Left ventricle myocardium superior (tissue), 1 donor: ENCODE measurements around the gene RBM33. TPM values are rescaled to one million over a fixed set of nuclear protein-coding genes. Genes with fewer than 3 reads are reported as not detected.
A peak's percentile ranks its signal among the peaks of the same experiment; 100 is the strongest.
"Not testable (repeated sequence)": the region's sequence is repeated elsewhere in the genome, so short reads cannot be mapped to it uniquely, and the experiment has no call there.

Experiments used
- ATAC-seq: fragments of 200-7000 bp; cut with Tn5 transposase; one replicate; pipeline ENCODE4 v1.9.1; 2020; ENCODE audit warnings: mild to moderate bottlenecking, moderate library complexity
- DNase-seq: peaks from one replicate; pipeline ENCODE4 v3.0.0-alpha.2; 2020
- intact Hi-C: fragments of 100-400 bp; cut with micrococcal nuclease; formaldehyde crosslinking; loops from one replicate; pipeline ENCODE4 v1.11.0; 2022
- total RNA-seq: library from RNA; stranded (reverse); fragmentation: NEBNext Ultra II Directional; extraction: Animal tissue kit (Norgen Biotek cat#: 25700); gene quantifications from one replicate; pipeline ENCODE4 v1.2.1, GENCODE V29; 2021
- donor health status: DM: no; HTN: yes; CAD: no; lungs with severe emphysema.

RBM33 gene
- total RNA-seq, 1 donor from 2014 or later: 37.8 TPM

- ATAC-seq: peak; percentile 65
- no peak for DNase-seq
- intact Hi-C loops: no loop called here
Observed at GRCh38 chr7:155684543-155684942, 40.1 kb downstream of the RBM33 start.

- ATAC-seq (no peak), DNase-seq (no peak)
- intact Hi-C loops: no loop called here
Observed at GRCh38 chr7:155685070-155685790, 40.8 kb downstream of the RBM33 start.

- no peak for DNase-seq
- intact Hi-C loops: no loop called here
Observed at GRCh38 chr7:155685791-155686160, 41.3 kb downstream of the RBM33 start.

GRCh38 chr7:155686620-155687324, 42.3 kb downstream of the RBM33 start:
- ATAC-seq, intact Hi-C loops, DNase-seq: not testable (repeated sequence)

More at GRCh38 chr7:155685791-155686160, 41.3 kb downstream of the RBM33 start:
- no peak for ATAC-seq

GRCh38 chr7:155688237-155688636, 43.8 kb downstream of the RBM33 start:
- intact Hi-C loops, ATAC-seq, DNase-seq: not testable (repeated sequence)

GRCh38 chr7:155690655-155691054, 46.2 kb downstream of the RBM33 start:
- DNase-seq, ATAC-seq, intact Hi-C loops: not testable (repeated sequence)

GRCh38 chr7:155692317-155692716, 47.9 kb downstream of the RBM33 start:
- DNase-seq (no peak), ATAC-seq (no peak)
- intact Hi-C loops: no loop called here

GRCh38 chr7:155693826-155694225, 49.4 kb downstream of the RBM33 start:
- intact Hi-C loops: no loop called here
- DNase-seq (no peak), ATAC-seq (no peak)

GRCh38 chr7:155694851-155695250, 50.4 kb downstream of the RBM33 start:
- intact Hi-C loops: no loop called here
- no peak for ATAC-seq
- DNase-seq: no peak

- ATAC-seq: no peak
- no peak for DNase-seq
- intact Hi-C loops: no loop called here
Observed at GRCh38 chr7:155696747-155697146, 52.3 kb downstream of the RBM33 start.

- ATAC-seq (no peak), DNase-seq (no peak)
- intact Hi-C loops: no loop called here
Observed at GRCh38 chr7:155698633-155699032, 54.2 kb downstream of the RBM33 start.

GRCh38 chr7:155699180-155699579, 54.7 kb downstream of the RBM33 start:
- DNase-seq (no peak), ATAC-seq (no peak)
- intact Hi-C loops: no loop called here

GRCh38 chr7:155700847-155701246, 56.4 kb downstream of the RBM33 start:
- no peak for ATAC-seq
- no peak for DNase-seq
- intact Hi-C loops: no loop called here

GRCh38 chr7:155701972-155702544, 57.6 kb downstream of the RBM33 start:
- intact Hi-C loops: no loop called here
- ATAC-seq (no peak), DNase-seq (no peak)

- DNase-seq: no peak
- no peak for ATAC-seq
- intact Hi-C loops: no loop called here
Observed at GRCh38 chr7:155702616-155703015, 58.2 kb downstream of the RBM33 start.

GRCh38 chr7:155705623-155706360, 61.3 kb downstream of the RBM33 start:
- intact Hi-C loops: no loop called here
- ATAC-seq: peak; percentile 78
- DNase-seq: no peak

GRCh38 chr7:155706376-155706775, 61.9 kb downstream of the RBM33 start:
- intact Hi-C loops: no loop called here
- ATAC-seq: no peak
- no peak for DNase-seq

GRCh38 chr7:155709453-155709852, 65.0 kb downstream of the RBM33 start:
- no peak for DNase-seq
- intact Hi-C loops: no loop called here
- ATAC-seq: no peak

- intact Hi-C loops: no loop called here
Observed at GRCh38 chr7:155710031-155710430, 65.6 kb downstream of the RBM33 start.

GRCh38 chr7:155710530-155710929, 66.1 kb downstream of the RBM33 start:
- intact Hi-C loops: no loop called here
- ATAC-seq: no peak
- no peak for DNase-seq

More at GRCh38 chr7:155710031-155710430, 65.6 kb downstream of the RBM33 start:
- no peak for DNase-seq
- no peak for ATAC-seq
